GM18867 (cell line): ENCODE measurements around the gene ZNF497.
A peak's percentile ranks its signal among the peaks of the same experiment; 100 is the strongest.
"Not testable (repeated sequence)": the region's sequence is repeated elsewhere in the genome, so short reads cannot be mapped to it uniquely, and the experiment has no call there.

Experiments used
- ATAC-seq: cut with Tn5 transposase; IDR thresholded peaks from one replicate; pipeline ENCODE4 v1.9.1; 2021; ENCODE audit warnings: mild to moderate bottlenecking, moderate library complexity; ENCODE audit not compliant: unreplicated experiment

Gene ZNF497

GRCh38 chr19:58395220-58395978, 32.8 kb upstream of the ZNF497 start, which contains the start of gene RNF225:
RNF225 (plus strand) TSS chr19:58395656; CDS start chr19:58396090, 434 bp downstream.
- no peak for ATAC-seq

GRCh38 chr19:58394821-58395219, 32.3 kb upstream of the ZNF497 start:
- no peak for ATAC-seq

DNA sequence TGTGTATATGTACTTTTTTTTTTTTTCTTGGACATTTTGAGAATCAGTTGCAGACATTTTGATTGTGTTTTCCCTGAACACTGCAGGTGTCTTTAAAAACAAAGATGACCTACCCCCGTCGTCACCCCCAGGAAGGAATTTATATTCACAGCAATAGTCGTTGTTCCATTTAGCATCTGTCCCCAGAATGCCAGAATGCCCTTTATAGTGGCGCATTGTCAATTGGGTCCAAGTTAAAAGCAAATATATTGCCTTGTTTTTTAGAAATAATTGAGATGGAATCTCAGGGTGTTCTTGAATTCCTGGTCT, 31.1 kb upstream of the ZNF497 start:
- no peak for ATAC-seq

GRCh38 chr19:58392945-58393724, 30.6 kb upstream of the ZNF497 start:
- ATAC-seq: no peak

GRCh38 chr19:58388175-58388526, 25.6 kb upstream of the ZNF497 start:
- ATAC-seq: no peak

- no peak for ATAC-seq
Observed at GRCh38 chr19:58387338-58388174, 25.0 kb upstream of the ZNF497 start.

DNA sequence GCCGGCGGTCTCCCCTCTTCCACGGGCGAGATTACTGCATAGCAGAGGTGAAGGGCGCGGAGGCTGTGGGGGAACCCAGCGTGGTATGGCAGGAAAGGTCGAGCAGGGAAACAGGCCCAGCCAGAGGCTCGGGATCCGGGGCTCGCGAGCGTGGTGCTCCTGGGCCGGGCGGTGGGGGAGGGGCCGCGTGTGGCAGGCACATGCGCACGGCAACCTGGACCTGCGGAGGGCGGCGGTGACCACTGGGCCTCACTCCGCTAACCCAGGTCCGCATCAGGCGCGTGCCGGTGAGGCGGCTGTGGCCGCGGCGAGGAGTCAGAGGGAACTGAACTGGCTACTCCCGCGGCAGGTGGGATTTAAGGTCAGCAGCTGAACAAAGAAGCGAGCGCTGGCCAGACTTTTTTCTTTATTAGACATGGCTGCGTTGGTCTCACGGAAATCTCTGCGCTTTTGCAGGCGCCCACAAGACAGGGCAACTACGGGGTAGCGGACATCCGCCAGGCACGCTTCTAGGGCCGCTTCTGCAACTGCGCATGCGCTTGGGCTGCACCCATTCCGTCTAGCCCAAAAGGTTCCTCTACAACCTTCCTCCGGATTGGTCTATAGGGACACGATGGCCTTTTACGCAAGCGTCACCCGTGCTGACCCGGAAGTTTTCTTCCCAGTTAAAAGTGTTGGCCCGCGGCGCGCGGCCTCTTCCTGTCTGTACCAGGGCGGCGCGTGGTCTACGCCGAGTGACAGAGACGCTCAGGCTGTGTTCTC, 24.2 kb upstream of the ZNF497 start, which contains the start of gene RPS5:
RPS5 (plus strand) TSS at position 694 of the 762 bp plus-strand sequence. CDS start 869 bp downstream, outside the sequence.
- peak; percentile 85 for ATAC-seq

GRCh38 chr19:58385891-58386575, 23.5 kb upstream of the ZNF497 start:
- peak; percentile 0 for ATAC-seq

DNA sequence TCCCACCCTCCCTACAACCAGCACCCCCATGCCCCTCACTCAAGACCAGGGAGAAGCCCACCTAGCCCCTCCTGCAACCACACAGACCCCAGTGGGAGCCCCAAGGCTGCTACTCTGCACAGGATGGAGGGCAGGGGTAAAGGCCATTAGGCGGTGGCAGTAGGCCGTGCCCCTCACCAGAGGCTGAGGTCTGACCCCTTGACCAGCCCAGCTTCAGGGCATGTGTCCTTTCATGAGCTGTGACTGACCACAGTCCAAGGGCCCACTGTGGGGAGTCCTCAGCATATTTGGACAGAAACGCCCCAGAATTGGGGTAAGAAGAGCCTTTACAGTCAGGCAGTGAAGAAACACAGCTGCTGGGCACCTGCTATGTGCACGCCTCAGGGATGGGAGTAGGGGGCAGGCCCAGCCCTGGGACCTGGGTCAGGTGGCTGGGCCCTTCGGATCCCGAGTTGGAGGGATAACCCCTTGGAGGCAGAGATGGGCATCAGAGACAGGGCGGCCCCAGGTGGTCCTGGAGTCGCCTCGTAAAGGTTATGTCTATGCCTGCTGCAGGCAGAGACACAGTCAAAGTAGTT, 22.9 kb upstream of the ZNF497 start:
- ATAC-seq: no peak

- no peak for ATAC-seq
Observed at GRCh38 chr19:58382997-58383603, 20.5 kb upstream of the ZNF497 start.

DNA sequence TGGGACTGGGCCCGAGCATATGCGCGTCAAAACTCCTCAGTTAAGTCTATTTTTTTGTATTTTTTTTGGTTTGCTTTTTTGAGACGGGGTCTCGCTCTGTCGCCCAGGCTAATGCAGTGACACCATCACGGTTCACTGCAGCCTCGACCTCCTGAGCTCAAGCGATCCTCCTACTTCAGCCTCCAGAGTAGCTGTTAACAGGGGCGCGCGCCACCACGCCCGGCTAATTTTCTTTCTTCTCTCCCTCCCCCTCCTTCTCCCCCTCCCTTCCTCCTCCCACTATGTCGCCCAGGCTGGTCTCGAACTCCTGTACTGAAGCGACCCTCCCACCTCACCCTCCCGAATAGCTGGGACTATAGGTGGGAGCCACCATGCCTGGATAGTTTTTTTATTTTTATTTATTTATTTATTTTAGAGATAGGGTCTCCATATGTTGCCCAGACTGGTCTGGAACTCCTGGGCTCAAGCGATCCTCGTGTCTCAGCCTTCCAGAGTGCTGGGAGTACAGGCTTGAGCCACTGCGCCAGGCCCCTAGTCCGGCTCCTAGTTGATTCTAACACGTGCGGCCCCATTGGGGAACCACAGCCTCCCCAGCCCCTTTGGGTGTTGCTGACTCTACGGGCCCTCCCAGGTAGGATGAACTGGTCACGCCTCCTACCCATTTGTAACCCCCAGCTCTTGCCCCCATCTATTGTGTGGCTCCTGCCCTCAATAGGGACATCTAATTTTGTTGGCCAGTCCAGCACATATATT, 19.1 kb upstream of the ZNF497 start:
- no peak for ATAC-seq

DNA sequence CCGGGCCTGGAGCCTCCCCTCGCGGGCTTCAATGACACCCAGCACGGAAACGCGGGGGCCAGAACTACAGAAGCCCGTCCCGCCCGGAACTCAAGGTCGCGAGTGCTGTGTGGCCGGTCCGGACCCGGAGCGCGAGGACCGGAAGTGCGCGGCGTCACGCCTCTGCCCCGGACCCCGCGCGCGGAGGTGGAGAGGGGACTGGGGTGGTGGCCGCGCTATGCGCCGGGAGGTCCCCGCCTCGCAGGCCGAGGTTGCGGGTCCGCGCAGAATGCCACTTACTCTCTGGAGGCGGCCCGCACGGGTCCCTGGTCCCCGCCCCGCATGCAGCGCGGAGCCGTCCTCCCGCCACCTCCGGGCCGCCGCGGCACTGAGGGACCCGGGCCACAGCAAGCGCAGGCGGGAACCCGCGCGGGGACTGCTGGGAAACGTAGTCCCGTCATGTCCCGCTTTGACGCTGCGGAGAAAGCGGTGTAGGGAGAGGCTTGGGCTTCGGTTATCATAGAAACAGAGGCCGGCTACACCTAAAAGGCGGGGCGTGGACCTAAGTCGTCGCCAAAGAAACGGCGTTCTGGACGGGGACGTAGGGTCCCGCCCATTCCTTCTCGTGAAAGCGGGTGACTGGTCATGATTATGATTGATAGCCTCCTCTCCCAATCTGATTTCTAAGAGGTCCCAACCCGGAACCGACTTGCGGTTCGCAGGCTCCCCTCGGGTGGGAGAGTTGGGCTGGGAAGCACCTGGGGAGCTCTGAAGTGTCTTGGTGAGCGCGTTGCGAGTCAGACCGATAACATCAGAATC, 18.3 kb upstream of the ZNF497 start, which contains the start of gene ZNF837:
ZNF837 (minus strand) TSS at position 369 of the 798 bp plus-strand sequence. CDS start 11,698 bp downstream, outside the sequence.
- peak; percentile 76 for ATAC-seq

- ATAC-seq: no peak
Observed at GRCh38 chr19:58380037-58380661, 17.6 kb upstream of the ZNF497 start.

DNA sequence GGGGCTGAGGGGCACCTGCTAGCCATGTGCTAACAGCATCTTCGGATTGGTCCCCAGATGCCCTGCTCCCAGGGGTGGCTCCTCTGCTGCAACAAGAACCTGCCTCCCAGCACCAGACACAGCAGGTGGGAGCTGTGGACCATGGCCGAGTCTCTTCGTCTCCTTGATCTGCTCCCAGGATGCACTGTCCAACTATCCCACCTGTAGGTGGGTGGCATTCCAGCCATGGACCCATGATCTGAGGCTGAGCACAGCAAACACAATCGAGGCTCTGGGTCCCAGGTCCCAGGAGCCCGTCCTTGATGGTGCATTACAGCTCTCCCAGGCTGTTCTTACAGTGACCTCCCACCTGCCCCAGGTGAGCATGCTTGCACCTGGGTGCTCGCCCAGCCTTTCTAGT, 16.7 kb upstream of the ZNF497 start:
- ATAC-seq: no peak

GRCh38 chr19:58376724-58377123, 14.2 kb upstream of the ZNF497 start:
- ATAC-seq: not testable (repeated sequence)

DNA sequence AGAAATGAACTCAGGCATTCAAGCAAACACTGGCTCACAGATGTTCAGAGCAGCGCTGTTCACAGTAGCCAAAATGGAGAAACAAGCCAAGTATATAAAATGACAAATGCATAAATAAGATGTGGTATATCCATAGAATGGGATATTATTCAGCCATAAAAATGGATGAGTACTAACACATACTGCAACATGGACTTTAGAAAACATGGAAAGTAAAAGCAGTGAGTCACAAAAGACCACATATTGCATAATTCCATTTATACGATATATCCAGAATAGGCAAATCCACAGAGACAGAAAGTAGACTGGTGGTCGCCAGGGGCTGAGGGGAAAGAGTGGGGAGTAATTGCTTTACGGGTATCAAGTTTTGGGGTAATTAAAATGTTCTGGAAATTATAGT, 11.6 kb upstream of the ZNF497 start:
- no peak for ATAC-seq
